Right kidney (tissue), 1 donor: Measurements from ENCODE around the gene CTRB1.
"Not testable (repeated sequence)": the region's sequence is repeated elsewhere in the genome, so short reads cannot be mapped to it uniquely, and the experiment has no call there.

Experiments
- DNase-seq: peaks from one replicate; pipeline ENCODE4 v3.0.0-alpha.2; 2016

Gene CTRB1

DNA sequence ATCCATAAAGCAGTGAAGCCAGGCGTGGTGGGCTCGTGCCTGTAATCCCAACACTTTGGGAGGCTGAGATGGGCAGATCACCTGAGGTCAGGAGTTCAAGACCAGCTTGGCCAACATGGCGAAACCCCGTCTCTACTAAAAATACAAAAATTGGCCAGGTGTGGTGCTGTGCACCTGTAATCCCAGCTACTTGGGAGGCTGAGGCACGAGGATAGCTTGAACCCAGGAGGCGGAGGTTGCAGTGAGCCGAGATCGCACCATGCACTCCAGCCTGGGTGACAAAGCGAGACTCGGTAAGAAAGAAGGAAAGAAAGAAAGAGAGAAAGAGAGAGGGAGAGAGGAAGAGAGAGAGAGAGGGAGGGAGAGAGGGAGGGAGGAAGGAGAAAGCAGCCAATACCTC lies 53.8 kb downstream of the CTRB1 start:
- not testable (repeated sequence) for DNase-seq

DNA sequence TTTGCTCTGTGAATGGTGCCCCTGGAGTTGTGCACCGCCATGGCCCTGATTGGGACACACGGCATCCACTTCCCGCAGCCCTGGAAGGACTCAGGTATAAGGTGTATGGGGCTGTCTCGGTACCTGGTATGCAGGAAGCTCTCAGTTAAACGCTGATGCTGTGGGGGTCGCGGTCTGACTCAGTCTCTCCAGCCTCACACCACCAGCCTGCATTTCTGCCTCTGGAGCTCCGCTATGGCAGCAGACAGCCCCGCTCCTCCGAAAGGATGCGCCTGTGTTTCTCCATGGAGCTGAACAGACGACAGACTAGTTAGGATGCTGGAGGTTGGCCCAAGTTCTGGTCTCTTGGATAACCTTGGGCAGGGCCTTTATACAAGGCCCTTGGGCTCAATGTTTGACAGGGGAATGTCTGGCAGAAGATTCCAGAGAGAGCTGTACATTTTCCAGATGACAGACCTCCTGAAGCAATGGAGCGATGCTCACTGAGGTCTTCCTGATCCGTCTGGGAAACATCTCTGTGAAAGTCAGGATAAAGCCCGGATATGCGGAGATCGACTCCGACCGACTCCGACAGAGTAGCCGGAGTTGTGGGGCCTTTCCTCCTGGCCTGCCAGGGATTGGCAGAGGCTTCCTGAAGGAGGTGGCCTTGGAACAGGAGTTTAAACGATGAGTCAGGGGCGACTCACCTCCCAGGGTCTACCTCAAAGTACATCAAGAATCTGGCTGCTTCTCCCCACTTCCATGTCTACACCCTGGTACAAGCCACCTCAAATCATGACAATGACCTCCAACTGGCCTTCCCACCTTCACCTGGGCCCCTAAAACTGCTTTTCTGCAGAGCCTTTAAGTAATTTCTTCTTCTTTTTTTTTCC lies 54.5 kb downstream of the CTRB1 start:
- DNase-seq = no peak
